ENCODE results near the gene CALD1.

GRCh38 chr7:134766779-134767519 lies 12.5 kb upstream of the CALD1 start:
- TF ChIP-seq CTCF (IDR thresholded peaks at IDR 0.05) (no peak), POLR2AphosphoS5 (IDR thresholded peaks at IDR 0.05) (no peak), POLR2A (IDR thresholded peaks at IDR 0.05) (no peak), EP300 (IDR thresholded peaks at IDR 0.05; ENCODE audit: low read depth) (no peak)
